ENCODE results near the gene ZEB1.
A peak's percentile ranks its signal among the peaks of the same experiment; 100 is the strongest.
"Not testable (repeated sequence)": the region's sequence is repeated elsewhere in the genome, so short reads cannot be mapped to it uniquely, and the experiment has no call there.

The ZEB1 gene

GRCh38 chr10:31507427-31507826 lies 188.4 kb downstream of the ZEB1 start:
- no peak for DNase-seq (ENCODE audit: low read depth, low spot score)

GRCh38 chr10:31508234-31508633 lies 189.2 kb downstream of the ZEB1 start:
- no peak for DNase-seq (ENCODE audit: low read depth, low spot score)

- DNase-seq (ENCODE audit: low read depth, low spot score): no peak
These were observed 189.9 kb downstream of the ZEB1 start for GRCh38 chr10:31508882-31509281.

GRCh38 chr10:31509989-31510388 lies 191.0 kb downstream of the ZEB1 start:
- no peak for DNase-seq (ENCODE audit: low read depth, low spot score)

GRCh38 chr10:31515116-31515515 lies 196.1 kb downstream of the ZEB1 start:
- DNase-seq (ENCODE audit: low read depth, low spot score): no peak

- DNase-seq (ENCODE audit: low read depth, low spot score): no peak
These were observed 196.9 kb downstream of the ZEB1 start for GRCh38 chr10:31515819-31516402.

GRCh38 chr10:31520986-31521831 lies 202.2 kb downstream of the ZEB1 start:
- DNase-seq (ENCODE audit: low read depth, low spot score): no peak

- no peak for DNase-seq (ENCODE audit: low read depth, low spot score)
These were observed 203.8 kb downstream of the ZEB1 start for GRCh38 chr10:31522820-31523219.

- DNase-seq (ENCODE audit: low read depth, low spot score): no peak
These were observed 205.4 kb downstream of the ZEB1 start for GRCh38 chr10:31524460-31524859.

GRCh38 chr10:31526178-31526577 lies 207.2 kb downstream of the ZEB1 start:
- no peak for DNase-seq (ENCODE audit: low read depth, low spot score)

GRCh38 chr10:31526681-31527080 lies 207.7 kb downstream of the ZEB1 start:
- DNase-seq (ENCODE audit: low read depth, low spot score): no peak

- no peak for DNase-seq (ENCODE audit: low read depth, low spot score)
These were observed 209.8 kb downstream of the ZEB1 start for GRCh38 chr10:31528831-31529230.

GRCh38 chr10:31536302-31536701 lies 217.3 kb downstream of the ZEB1 start:
- peak; percentile 18 for DNase-seq (ENCODE audit: low read depth, low spot score)

- DNase-seq (ENCODE audit: low read depth, low spot score): no peak
These were observed 230.9 kb downstream of the ZEB1 start for GRCh38 chr10:31549896-31550295.

GRCh38 chr10:31554556-31554955 lies 235.5 kb downstream of the ZEB1 start:
- no peak for DNase-seq (ENCODE audit: low read depth, low spot score)

GRCh38 chr10:31557854-31558253 lies 238.8 kb downstream of the ZEB1 start:
- no peak for DNase-seq (ENCODE audit: low read depth, low spot score)

- not testable (repeated sequence) for DNase-seq (ENCODE audit: low read depth, low spot score)
These were observed 249.3 kb downstream of the ZEB1 start for GRCh38 chr10:31568252-31568861.

GRCh38 chr10:31574577-31574976 lies 255.6 kb downstream of the ZEB1 start:
- no peak for DNase-seq (ENCODE audit: low read depth, low spot score)

GRCh38 chr10:31578181-31578852 lies 259.3 kb downstream of the ZEB1 start:
- DNase-seq (ENCODE audit: low read depth, low spot score): no peak

- no peak for DNase-seq (ENCODE audit: low read depth, low spot score)
These were observed 259.9 kb downstream of the ZEB1 start for GRCh38 chr10:31578951-31579350.

Measured in ELF-1 (cell line).